Ascending aorta (tissue), 2 donors: Measurements from ENCODE around the gene KNL1. TPM values are rescaled to one million over a fixed set of nuclear protein-coding genes. Genes with fewer than 3 reads are reported as not detected.

Experiments used
- DNase-seq, 2 donors: peaks; one replicate each; pipeline ENCODE4 v3.0.0-alpha.2; 2019; ENCODE audit warnings: low spot score in 2 of 2
- H3K27ac ChIP-seq, 2 donors: fragments of 200-600 bp; sonication (generic); one replicate each; pipeline ENCODE4 v1.5.1; 2016 to 2017; ENCODE audit warnings: mild to moderate bottlenecking in 1 of 2
- H3K27me3 ChIP-seq: fragments of 200-600 bp; sonication (generic); one replicate; pipeline ENCODE4 v1.5.1; 2017
- H3K36me3 ChIP-seq, 2 donors: fragments of 200-600 bp; sonication (generic); one replicate each; pipeline ENCODE4 v1.5.1; 2016
- H3K4me1 ChIP-seq, 2 donors: fragments of 200-600 bp; sonication (generic); one replicate each; pipeline ENCODE4 v1.5.1; 2016 to 2017; ENCODE audit warnings: mild to moderate bottlenecking in 1 of 2
- H3K4me3 ChIP-seq, 2 donors: fragments of 200-600 bp; sonication (generic); one replicate each; pipeline ENCODE4 v1.5.1; 2016 to 2017; ENCODE audit warnings: mild to moderate bottlenecking in 1 of 2
- H3K9me3 ChIP-seq, 2 donors: fragments of 200-600 bp; sonication (generic); one replicate each; pipeline ENCODE4 v1.5.1; 2016
- CTCF ChIP-seq, 3 experiments: fragments of 200-600 bp in 2 of 3; fragments of 450-650 bp in 1 of 3; sonication (generic) in 2 of 3; IDR thresholded peaks; one replicate each; pipeline ENCODE4 v1.5.1; 2016 to 2019; ENCODE audit warnings: antibody characterized with exemption in 3 of 3, mild to moderate bottlenecking in 1 of 3, moderate library complexity in 1 of 3
- intact Hi-C: fragments of 100-400 bp; cut with DNase I; formaldehyde crosslinking; loops from one replicate; pipeline ENCODE4 v1.15.1; 2023
- total RNA-seq: library from RNA; depleted of rRNA; stranded (reverse); fragments of >200 nt; gene quantifications from one replicate; pipeline ENCODE4 v1.1.0, GENCODE V29; 2016

KNL1 gene
- total RNA-seq, 1 donor from 2014 or later, result not detected

GRCh38 chr15:40597024-40597423 lies 3.0 kb downstream of the KNL1 start:
- Histone ChIP-seq H3K4me3 (no peak overlapping the region), H3K27me3 (no peaks in the 10 kb centered on the region), H3K4me1 (peaks cover 0 to 9% of the 10 kb centered on the region in 2 donors), H3K9me3 (no peaks in the 10 kb centered on the region), H3K36me3 (no peaks in the 10 kb centered on the region), H3K27ac (no peak overlapping the region)
- intact Hi-C loops, result no loop called here
- no peak for TF ChIP-seq CTCF (IDR thresholded peaks at IDR 0.05)
- no peak for DNase-seq

- TF ChIP-seq CTCF (IDR thresholded peaks at IDR 0.05), result no peak
- no peak for DNase-seq
- no peak overlapping the region for H3K27ac ChIP-seq
- no peaks in the 10 kb centered on the region for H3K27me3 ChIP-seq
- no peak overlapping the region for H3K4me3 ChIP-seq
- H3K9me3 ChIP-seq, result no peaks in the 10 kb centered on the region
- peaks cover 0 to 9% of the 10 kb centered on the region in 2 donors for H3K4me1 ChIP-seq
- no peaks in the 10 kb centered on the region for H3K36me3 ChIP-seq
- intact Hi-C loops, result no loop called here
Observed at GRCh38 chr15:40598126-40598525, 4.1 kb downstream of the KNL1 start.

GRCh38 chr15:40598672-40599071 lies 4.6 kb downstream of the KNL1 start:
- Histone ChIP-seq H3K9me3 (no peaks in the 10 kb centered on the region), H3K36me3 (no peaks in the 10 kb centered on the region), H3K27me3 (no peaks in the 10 kb centered on the region), H3K4me3 (no peak overlapping the region), H3K4me1 (peaks cover 0 to 9% of the 10 kb centered on the region in 2 donors), H3K27ac (no peak overlapping the region)
- DNase-seq, result no peak
- TF ChIP-seq CTCF (IDR thresholded peaks at IDR 0.05), result no peak
- intact Hi-C loops, result no loop called here

GRCh38 chr15:40600956-40601355 lies 6.9 kb downstream of the KNL1 start:
- intact Hi-C loops, result no loop called here
- Histone ChIP-seq H3K4me3 (no peak overlapping the region), H3K36me3 (no peaks in the 10 kb centered on the region), H3K4me1 (no peaks in the 10 kb centered on the region), H3K27ac (no peak overlapping the region), H3K9me3 (no peaks in the 10 kb centered on the region), H3K27me3 (no peaks in the 10 kb centered on the region)
- TF ChIP-seq CTCF (IDR thresholded peaks at IDR 0.05), result no peak
- DNase-seq, result no peak

GRCh38 chr15:40603935-40604334 lies 9.9 kb downstream of the KNL1 start:
- no peaks in the 10 kb centered on the region for H3K27me3 ChIP-seq
- no peaks in the 10 kb centered on the region for H3K9me3 ChIP-seq
- no peak overlapping the region for H3K27ac ChIP-seq
- H3K4me1 ChIP-seq, result no peaks in the 10 kb centered on the region
- intact Hi-C loops, result no loop called here
- no peak for TF ChIP-seq CTCF (IDR thresholded peaks at IDR 0.05)
- DNase-seq, result no peak
- no peaks in the 10 kb centered on the region for H3K36me3 ChIP-seq
- no peak overlapping the region for H3K4me3 ChIP-seq

- Histone ChIP-seq H3K27me3 (no peaks in the 10 kb centered on the region), H3K9me3 (no peaks in the 10 kb centered on the region), H3K4me1 (no peaks in the 10 kb centered on the region), H3K36me3 (no peaks in the 10 kb centered on the region), H3K27ac (no peak overlapping the region), H3K4me3 (no peak overlapping the region)
- no peak for TF ChIP-seq CTCF (IDR thresholded peaks at IDR 0.05)
- DNase-seq, result no peak
- intact Hi-C loops, result no loop called here
Observed at GRCh38 chr15:40613080-40613479, 19.0 kb downstream of the KNL1 start.
